ENCODE data around the gene PRND. TPM values are rescaled to one million over a fixed set of nuclear protein-coding genes. Genes with fewer than 3 reads are reported as not detected.
"Not testable (repeated sequence)": the region's sequence is repeated elsewhere in the genome, so short reads cannot be mapped to it uniquely, and the experiment has no call there.

Gene PRND
- total RNA-seq, 3 donors from 2014 or later: not detected

- Mint-ChIP-seq H3K4me1 (ENCODE audit: low read depth) (peaks cover 34% of the 10 kb centered on the region), H3K9me3 (no peaks in the 10 kb centered on the region), H3K36me3 (ENCODE audit: insufficient read depth) (peaks cover 43% of the 10 kb centered on the region), H3K27me3 (ENCODE audit: low read depth) (no peaks in the 10 kb centered on the region), H3K4me3 (no peak overlapping the region)
- no peak for DNase-seq
- ATAC-seq: no peak
Observed at GRCh38 chr20:4697189-4697830, 24.4 kb upstream of the PRND start.

GRCh38 chr20:4697831-4698221 is 23.9 kb upstream of the PRND start:
- no peak overlapping the region for H3K4me3 Mint-ChIP-seq
- no peak for ATAC-seq
- DNase-seq: no peak

GRCh38 chr20:4699216-4699615 is 22.5 kb upstream of the PRND start:
- Mint-ChIP-seq H3K4me3 (no peak overlapping the region), H3K4me1 (ENCODE audit: low read depth) (peaks cover 29% of the 10 kb centered on the region), H3K36me3 (ENCODE audit: insufficient read depth) (peaks cover 32% of the 10 kb centered on the region), H3K9me3 (no peaks in the 10 kb centered on the region), H3K27me3 (ENCODE audit: low read depth) (no peaks in the 10 kb centered on the region)
- no peak for DNase-seq
- ATAC-seq: no peak

More at GRCh38 chr20:4697831-4698221, 23.9 kb upstream of the PRND start:
- no peaks in the 10 kb centered on the region for H3K9me3 Mint-ChIP-seq
- H3K27me3 Mint-ChIP-seq (ENCODE audit: low read depth): no peaks in the 10 kb centered on the region
- peaks cover 34% of the 10 kb centered on the region for H3K4me1 Mint-ChIP-seq (ENCODE audit: low read depth)
- peaks cover 42% of the 10 kb centered on the region for H3K36me3 Mint-ChIP-seq (ENCODE audit: insufficient read depth)

- Mint-ChIP-seq H3K4me3 (no peak overlapping the region), H3K36me3 (ENCODE audit: insufficient read depth) (peaks cover 32% of the 10 kb centered on the region), H3K9me3 (no peaks in the 10 kb centered on the region), H3K4me1 (ENCODE audit: low read depth) (peaks cover 29% of the 10 kb centered on the region), H3K27me3 (ENCODE audit: low read depth) (peaks cover 2% of the 10 kb centered on the region)
- ATAC-seq (no peak), DNase-seq (no peak)
Observed at GRCh38 chr20:4699957-4700356, 21.8 kb upstream of the PRND start.

GRCh38 chr20:4702562-4703280 is 19.0 kb upstream of the PRND start:
- peaks cover 2% of the 10 kb centered on the region for H3K27me3 Mint-ChIP-seq (ENCODE audit: low read depth)
- no peak for DNase-seq
- ATAC-seq: peak; percentile 38 to 40
- H3K4me1 Mint-ChIP-seq (ENCODE audit: low read depth): peaks cover 9% of the 10 kb centered on the region
- H3K36me3 Mint-ChIP-seq (ENCODE audit: insufficient read depth): peaks cover 18% of the 10 kb centered on the region
- no peaks in the 10 kb centered on the region for H3K9me3 Mint-ChIP-seq
- no peak overlapping the region for H3K4me3 Mint-ChIP-seq

- Mint-ChIP-seq H3K36me3 (ENCODE audit: insufficient read depth) (peaks cover 15% of the 10 kb centered on the region), H3K27me3 (ENCODE audit: low read depth) (peaks cover 2% of the 10 kb centered on the region), H3K4me3 (no peak overlapping the region), H3K9me3 (no peaks in the 10 kb centered on the region), H3K4me1 (ENCODE audit: low read depth) (peaks cover 7% of the 10 kb centered on the region)
- ATAC-seq (no peak), DNase-seq (no peak)
Observed at GRCh38 chr20:4703281-4703676, 18.4 kb upstream of the PRND start.

- not testable (repeated sequence) for ATAC-seq, DNase-seq, H3K9me3 Mint-ChIP-seq
Observed at GRCh38 chr20:4706941-4707340, 14.8 kb upstream of the PRND start.

GRCh38 chr20:4708036-4708435 is 13.7 kb upstream of the PRND start:
- H3K4me1 Mint-ChIP-seq (ENCODE audit: low read depth): peaks cover 7% of the 10 kb centered on the region
- H3K36me3 Mint-ChIP-seq (ENCODE audit: insufficient read depth): no peaks in the 10 kb centered on the region
- no peak for DNase-seq
- peaks cover 2% of the 10 kb centered on the region for H3K27me3 Mint-ChIP-seq (ENCODE audit: low read depth)
- H3K4me3 Mint-ChIP-seq: no peak overlapping the region
- ATAC-seq: no peak
- peaks cover 4% of the 10 kb centered on the region for H3K9me3 Mint-ChIP-seq

More at GRCh38 chr20:4706941-4707340, 14.8 kb upstream of the PRND start:
- not testable (repeated sequence) for H3K27me3 Mint-ChIP-seq (ENCODE audit: low read depth); H3K36me3 Mint-ChIP-seq (ENCODE audit: insufficient read depth); H3K4me3 Mint-ChIP-seq
- H3K4me1 Mint-ChIP-seq (ENCODE audit: low read depth): peaks cover 11% of the 10 kb centered on the region

- peaks cover 4% of the 10 kb centered on the region for H3K9me3 Mint-ChIP-seq
- peaks cover 5% of the 10 kb centered on the region for H3K4me1 Mint-ChIP-seq (ENCODE audit: low read depth)
- ATAC-seq (no peak), DNase-seq (no peak)
- peaks cover 4% of the 10 kb centered on the region for H3K27me3 Mint-ChIP-seq (ENCODE audit: low read depth)
- H3K36me3 Mint-ChIP-seq (ENCODE audit: insufficient read depth): no peaks in the 10 kb centered on the region
- no peak overlapping the region for H3K4me3 Mint-ChIP-seq
Observed at GRCh38 chr20:4708856-4709255, 12.9 kb upstream of the PRND start.

- Mint-ChIP-seq H3K27me3 (ENCODE audit: low read depth) (peaks cover 3% of the 10 kb centered on the region), H3K4me3 (no peak overlapping the region), H3K9me3 (peaks cover 4% of the 10 kb centered on the region), H3K4me1 (ENCODE audit: low read depth) (peaks cover 5% of the 10 kb centered on the region), H3K36me3 (ENCODE audit: insufficient read depth) (no peaks in the 10 kb centered on the region)
- ATAC-seq (no peak), DNase-seq (no peak)
Observed at GRCh38 chr20:4709261-4710105, 12.2 kb upstream of the PRND start.

GRCh38 chr20:4710106-4710475 is 11.6 kb upstream of the PRND start:
- DNase-seq: no peak
- peaks cover 3% of the 10 kb centered on the region for H3K27me3 Mint-ChIP-seq (ENCODE audit: low read depth)
- H3K4me3 Mint-ChIP-seq: no peak overlapping the region
- no peak for ATAC-seq
- H3K9me3 Mint-ChIP-seq: peaks cover 4% of the 10 kb centered on the region
- no peaks in the 10 kb centered on the region for H3K36me3 Mint-ChIP-seq (ENCODE audit: insufficient read depth)
- peaks cover 5% of the 10 kb centered on the region for H3K4me1 Mint-ChIP-seq (ENCODE audit: low read depth)

- Mint-ChIP-seq H3K4me3 (no peak overlapping the region), H3K27me3 (ENCODE audit: low read depth) (peaks cover 3% of the 10 kb centered on the region), H3K4me1 (ENCODE audit: low read depth) (peaks cover 5% of the 10 kb centered on the region), H3K9me3 (peaks cover 4% of the 10 kb centered on the region), H3K36me3 (ENCODE audit: insufficient read depth) (no peaks in the 10 kb centered on the region)
- DNase-seq (no peak), ATAC-seq (no peak)
Observed at GRCh38 chr20:4711511-4711910, 10.2 kb upstream of the PRND start.

- Mint-ChIP-seq H3K27me3 (ENCODE audit: low read depth) (peaks cover 3% of the 10 kb centered on the region), H3K36me3 (ENCODE audit: insufficient read depth) (no peaks in the 10 kb centered on the region), H3K4me1 (ENCODE audit: low read depth) (peaks cover 5% of the 10 kb centered on the region), H3K4me3 (no peak overlapping the region), H3K9me3 (peaks cover 4% of the 10 kb centered on the region)
- DNase-seq (no peak), ATAC-seq (no peak)
Observed at GRCh38 chr20:4713401-4713800, 8.3 kb upstream of the PRND start.

- Mint-ChIP-seq H3K27me3 (ENCODE audit: low read depth) (peaks cover 3% of the 10 kb centered on the region), H3K4me3 (no peak overlapping the region), H3K9me3 (no peaks in the 10 kb centered on the region), H3K4me1 (ENCODE audit: low read depth) (peaks cover 5% of the 10 kb centered on the region), H3K36me3 (ENCODE audit: insufficient read depth) (no peaks in the 10 kb centered on the region)
- no peak for ATAC-seq
- DNase-seq: no peak
Observed at GRCh38 chr20:4714818-4715217, 6.9 kb upstream of the PRND start.
